Dermis blood vessel endothelial cell (primary cell): ENCODE measurements around the gene FDXR. TPM values are rescaled to one million over a fixed set of nuclear protein-coding genes. Genes with fewer than 3 reads are reported as not detected.
A peak's percentile ranks its signal among the peaks of the same experiment; 100 is the strongest.

Experiments used
- DNase-seq: peaks from one replicate; pipeline ENCODE4 v3.0.0; 2010
- total RNA-seq: library from RNA; depleted of rRNA; stranded (reverse); fragments of >200 nt; gene quantifications from 2 replicates; pipeline ENCODE4 v1.2.3, GENCODE V29; 2014

The FDXR gene
- total RNA-seq, 1 donor from 2014 or later, result 36.2 TPM

GRCh38 chr17:74854792-74855191 is 18.0 kb downstream of the FDXR start:
- DNase-seq, result no peak

GRCh38 chr17:74853669-74854068 is 19.1 kb downstream of the FDXR start:
- no peak for DNase-seq

DNA sequence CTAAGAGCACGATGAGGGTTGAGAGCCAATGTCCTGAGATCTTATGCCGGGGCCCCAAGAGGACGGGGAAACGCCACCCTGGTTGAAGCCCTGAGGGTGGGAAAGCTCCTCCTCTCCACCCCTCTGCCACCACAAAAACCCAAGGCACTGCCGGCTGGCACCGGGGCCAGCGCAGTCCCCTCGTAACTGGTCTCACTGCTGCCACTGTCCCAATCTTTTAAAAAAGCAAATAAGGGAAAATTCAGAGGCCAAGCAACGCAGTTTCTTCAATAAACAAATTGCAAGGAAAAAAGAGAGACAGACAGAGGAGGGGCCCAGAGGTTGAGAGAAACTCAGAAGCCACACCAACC is 19.8 kb downstream of the FDXR start:
- DNase-seq, result no peak

- peak; percentile 32 for DNase-seq
Measured at GRCh38 chr17:74852237-74853047, 20.4 kb downstream of the FDXR start.

- DNase-seq, result no peak
Measured at GRCh38 chr17:74851612-74852236, 21.1 kb downstream of the FDXR start.

- no peak for DNase-seq
Measured at GRCh38 chr17:74850914-74851313, 21.9 kb downstream of the FDXR start.

GRCh38 chr17:74850310-74850709 is 22.5 kb downstream of the FDXR start:
- no peak for DNase-seq

DNA sequence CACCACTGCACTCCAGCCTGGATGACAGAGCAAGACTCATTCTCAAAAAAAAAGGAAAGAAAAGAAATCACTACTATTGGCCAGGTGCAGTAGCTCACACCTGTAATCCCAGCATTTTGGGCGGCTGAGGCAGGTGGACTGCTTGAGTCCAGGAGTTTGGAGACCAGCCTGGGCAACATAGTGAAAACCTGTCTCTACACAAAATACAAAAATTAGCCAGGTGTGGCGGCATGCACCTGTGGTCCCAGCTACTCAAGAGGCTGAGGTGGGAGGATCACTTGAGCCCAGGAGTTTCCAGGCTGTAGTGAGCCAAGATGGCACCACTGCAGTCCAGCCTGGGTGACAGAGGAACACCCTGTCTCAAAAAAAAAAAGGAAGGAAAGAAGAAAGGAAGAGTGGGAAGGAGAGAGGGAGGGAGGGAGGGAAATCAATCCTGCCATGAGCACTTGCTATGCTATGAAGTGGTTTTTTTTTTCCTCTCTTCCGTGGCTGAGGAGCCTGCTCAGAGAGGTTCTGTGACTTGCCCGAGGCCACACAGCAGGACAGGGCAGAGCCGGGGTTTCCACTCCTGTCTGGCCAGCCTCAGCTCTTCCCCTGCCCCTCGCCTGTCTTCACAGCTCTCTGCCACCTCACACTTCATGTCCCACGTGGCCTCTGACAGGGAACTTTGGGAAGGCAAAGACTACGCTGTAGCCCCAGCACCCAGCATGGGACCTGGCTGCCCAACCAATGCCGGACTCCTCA is 24.0 kb downstream of the FDXR start:
- DNase-seq, result no peak

DNA sequence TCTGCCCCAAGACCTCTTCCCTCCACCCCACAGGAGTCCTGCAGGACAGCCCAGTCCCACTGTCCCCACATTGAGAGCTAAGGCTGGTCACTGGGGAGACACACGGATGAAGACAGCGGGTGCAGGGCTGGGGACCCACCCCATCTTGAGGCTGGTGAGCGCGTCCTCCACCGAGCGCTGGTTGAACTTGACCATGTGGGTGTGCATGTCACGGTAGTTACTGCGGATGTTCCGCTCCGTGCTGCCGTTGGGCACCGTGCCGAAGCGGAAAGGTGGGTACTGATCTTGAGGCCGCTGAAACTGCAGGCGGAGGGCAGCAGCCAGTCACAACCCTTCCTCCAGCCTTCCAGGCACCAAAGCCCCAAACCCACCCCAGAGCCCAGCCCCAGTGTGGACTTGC is 26.2 kb downstream of the FDXR start:
- DNase-seq, result no peak

- DNase-seq, result no peak
Measured at GRCh38 chr17:74843352-74843627, 29.5 kb downstream of the FDXR start.

DNA sequence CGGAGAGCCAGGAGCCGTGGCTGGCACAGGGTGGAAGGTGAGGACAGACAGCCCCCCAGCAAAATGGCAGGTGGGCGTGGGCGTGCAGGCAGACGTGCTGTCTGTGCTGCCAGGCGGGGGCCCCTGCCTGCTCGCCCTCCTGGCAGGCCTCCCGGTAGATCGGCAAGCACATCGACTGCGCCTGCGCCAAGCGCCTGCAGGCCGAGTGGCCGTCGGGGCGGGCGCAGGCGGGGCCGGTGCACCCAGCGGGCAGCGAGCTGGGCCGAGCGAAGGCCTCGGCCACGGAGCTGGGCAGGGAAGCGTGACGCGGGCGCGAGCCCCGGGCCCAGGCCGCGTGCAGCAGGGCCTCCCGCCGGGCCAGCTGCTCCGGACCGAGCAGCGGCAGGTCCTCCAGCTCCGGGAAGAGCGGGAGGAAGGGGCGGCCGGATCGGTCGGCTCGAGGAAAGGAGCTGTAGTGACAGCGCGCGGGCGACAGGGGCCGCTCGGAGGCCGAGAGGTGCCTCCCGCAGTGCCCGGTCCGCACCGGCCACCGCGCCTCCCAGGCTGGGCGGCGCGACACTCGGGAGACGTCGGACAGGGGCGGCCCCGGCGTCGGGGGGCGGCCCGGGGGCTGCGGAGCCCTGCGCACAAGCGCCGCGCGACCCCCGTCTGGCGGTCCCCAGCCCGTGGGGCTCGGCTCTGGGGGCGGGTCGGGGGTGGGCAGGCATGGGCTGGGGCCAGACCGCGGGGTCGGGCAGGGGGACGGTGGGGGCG is 30.0 kb downstream of the FDXR start:
- DNase-seq, result peak; percentile 80

- DNase-seq, result no peak
Measured at GRCh38 chr17:74842146-74842598, 30.6 kb downstream of the FDXR start.

DNA sequence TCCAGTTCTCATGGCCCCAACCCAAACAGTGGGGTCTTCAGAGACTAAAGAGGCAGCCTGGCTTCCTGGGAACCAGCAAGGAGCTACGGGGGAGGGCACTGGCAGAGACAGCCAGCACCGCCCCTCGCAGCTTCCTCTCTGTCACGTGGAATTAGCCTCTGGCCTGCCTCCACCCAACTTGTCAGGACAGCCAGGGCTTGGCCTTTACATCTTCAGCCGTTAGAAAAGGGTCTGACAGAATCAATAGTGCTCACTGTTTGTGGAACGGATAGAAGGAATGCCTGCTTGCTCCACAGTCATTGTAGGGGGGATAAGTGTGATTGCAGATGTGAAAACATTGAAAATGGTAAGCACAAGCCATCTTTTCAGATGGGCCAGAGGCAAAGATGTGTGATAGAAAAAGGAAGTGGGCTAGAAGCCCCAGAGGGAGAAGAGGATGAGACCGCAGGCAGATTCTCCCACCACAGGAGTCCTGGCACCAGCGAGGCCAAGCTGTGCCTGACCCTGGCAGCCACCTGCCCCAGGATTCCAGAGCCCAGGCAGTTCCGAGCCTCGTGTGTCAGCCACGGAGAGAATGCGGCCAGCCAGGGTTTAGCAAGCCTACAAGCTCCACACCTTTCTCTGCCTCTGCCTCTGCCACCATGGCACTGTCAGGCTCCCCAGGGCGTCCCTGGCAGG is 31.7 kb downstream of the FDXR start:
- DNase-seq, result peak; percentile 28

DNA sequence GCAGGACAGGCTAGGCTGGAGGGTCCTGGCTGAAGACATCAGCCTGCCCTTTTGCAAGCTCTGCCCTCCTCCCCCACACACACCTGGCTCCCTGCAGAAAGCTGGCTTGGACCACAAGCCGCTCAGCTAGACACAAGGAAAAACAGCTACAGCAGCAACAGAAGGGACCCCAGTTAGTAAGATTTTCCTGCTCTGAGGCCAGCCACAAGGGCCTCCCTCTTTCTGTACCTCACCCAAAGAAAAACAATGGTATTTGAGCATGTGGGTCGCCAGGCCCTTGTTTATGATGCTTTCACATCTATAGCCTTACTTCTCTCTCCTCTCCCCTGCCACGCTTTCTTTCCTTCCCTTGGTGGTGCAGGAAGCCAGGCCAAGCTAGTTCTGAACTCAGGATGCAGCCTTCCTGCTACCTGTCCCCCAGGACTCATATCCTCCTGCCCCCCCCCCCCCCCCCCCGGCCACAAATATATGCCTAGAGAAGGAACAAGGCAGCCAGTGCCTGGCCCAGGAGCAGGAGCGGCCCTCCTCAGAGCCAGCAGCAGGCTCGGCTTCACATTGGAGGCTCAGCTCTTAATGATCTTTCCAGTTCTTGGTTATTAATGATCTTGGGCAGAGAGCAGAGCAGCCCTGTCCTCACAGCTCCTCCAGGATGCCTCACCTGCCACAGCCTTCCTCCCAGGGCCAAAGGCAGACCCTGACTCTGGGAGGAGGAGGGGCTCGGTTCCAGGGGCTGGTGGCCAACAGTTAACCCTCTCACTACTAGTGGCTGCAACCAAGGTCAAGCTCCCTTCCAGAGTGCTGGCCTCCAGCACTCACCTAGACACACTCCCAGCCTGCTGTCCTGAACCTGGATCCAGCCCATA is 32.6 kb downstream of the FDXR start:
- no peak for DNase-seq

DNA sequence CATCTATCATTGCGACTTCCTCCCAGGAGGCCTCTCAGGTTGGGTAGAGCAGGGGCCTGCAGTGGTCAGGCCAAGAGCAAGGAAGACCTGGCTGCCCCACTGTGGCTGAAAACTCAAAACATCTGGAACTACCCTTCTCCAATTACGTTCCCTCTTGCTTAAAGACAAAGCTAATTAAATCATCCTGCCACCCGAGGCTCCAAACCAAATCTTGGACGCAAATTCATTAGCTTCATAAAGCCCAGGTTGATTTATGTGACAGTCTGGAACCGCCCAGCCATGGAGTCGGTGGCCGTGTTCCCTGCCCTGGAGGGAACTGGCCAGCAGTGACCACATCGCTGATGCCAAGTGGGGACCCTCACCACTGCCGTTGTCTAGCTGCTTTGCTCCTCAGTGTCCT is 34.5 kb downstream of the FDXR start:
- no peak for DNase-seq

DNA sequence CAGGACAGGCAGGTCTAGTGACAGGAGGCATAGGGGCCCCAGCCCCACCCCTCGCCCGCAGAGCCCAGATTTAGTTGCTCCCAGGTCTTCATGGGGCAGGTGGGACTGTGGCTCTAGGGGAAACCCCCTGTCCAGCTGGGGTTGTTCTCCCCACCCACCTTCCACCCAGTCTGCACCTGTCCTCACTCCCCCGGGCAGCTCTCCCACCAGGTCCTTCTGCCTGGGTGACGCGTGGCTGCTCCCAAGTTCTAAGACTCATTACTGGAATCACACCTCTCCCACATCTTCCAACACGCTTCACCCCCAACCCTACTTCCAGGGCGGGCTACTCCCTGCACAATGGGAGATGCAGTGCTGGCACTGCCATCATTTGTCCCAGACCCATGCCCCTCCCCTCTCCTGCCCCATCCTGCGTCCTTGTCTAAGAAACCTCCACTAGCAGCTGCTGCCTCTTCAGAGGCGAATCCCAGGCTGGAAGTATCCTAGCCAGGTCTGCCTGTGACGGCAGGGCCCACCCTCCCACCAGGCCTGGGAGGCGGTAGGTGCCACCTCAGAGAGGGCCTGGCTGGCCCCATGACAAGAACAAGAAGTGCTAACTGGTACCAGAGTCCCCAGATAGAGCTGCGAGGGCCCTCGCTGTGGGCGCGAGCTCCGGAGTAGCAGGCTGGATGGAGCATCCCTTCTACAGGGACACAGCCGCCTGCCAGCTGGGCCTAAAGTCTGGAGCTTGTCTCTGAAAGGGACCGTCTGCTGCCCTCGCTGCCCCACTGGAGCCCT is 35.9 kb downstream of the FDXR start:
- DNase-seq, result no peak

DNA sequence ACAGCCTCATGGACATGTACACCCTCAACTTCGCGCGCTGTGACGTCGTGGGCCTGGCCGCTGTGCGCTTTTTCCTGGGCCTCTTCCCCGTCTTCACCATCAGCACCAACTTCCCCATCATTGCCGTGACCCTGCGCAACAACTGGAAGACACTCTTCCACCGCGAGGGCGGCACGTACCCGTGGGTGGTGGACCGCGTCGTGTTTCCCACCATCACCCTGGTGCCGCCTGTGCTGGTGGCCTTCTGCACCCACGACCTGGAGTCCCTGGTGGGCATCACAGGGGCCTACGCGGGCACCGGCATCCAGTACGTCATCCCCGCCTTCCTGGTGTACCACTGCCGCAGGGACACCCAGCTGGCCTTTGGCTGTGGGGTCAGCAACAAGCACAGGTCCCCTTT is 36.6 kb downstream of the FDXR start:
- DNase-seq, result no peak

- no peak for DNase-seq
Measured at GRCh38 chr17:74833501-74834377, 39.1 kb downstream of the FDXR start.

DNA sequence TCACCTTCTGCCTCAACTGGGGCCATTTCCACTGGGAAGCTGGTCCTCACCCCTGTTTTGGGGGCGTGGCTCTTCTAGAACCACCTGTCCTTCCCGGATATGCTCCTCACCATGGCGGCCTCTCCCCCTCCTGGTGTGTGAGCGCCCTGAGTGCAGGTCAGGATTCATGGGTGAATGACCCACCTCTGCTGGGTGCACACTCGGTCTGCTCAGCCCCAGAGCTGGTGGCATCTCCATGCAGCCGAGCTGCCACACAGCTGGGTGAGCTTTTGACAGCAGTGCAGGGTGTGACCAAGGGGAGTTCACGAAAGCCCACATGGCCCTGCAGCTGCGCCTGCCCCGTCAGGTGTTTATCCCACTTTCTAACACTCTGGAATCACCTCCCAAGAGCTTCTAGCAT is 40.4 kb downstream of the FDXR start:
- no peak for DNase-seq
